ENCODE data around the gene STIP1.

GRCh38 chr11:64173616-64174355, 12.2 kb upstream of the STIP1 start:
- TF ChIP-seq CTCF (IDR thresholded peaks at IDR 0.05) (no peak), POLR2A (IDR thresholded peaks at IDR 0.05) (no peak)
